Measurements from ENCODE around the gene AKIP1. TPM values are rescaled to one million over a fixed set of nuclear protein-coding genes. Genes with fewer than 3 reads are reported as not detected.

The AKIP1 gene
- total and polyA plus RNA-seq, 2 donors (not counting 3 experiments of a cell fraction or from before 2014, with no cell fraction given) = 21.9 to 32.4 TPM

GRCh38 chr11:8863838-8864237, 47.2 kb upstream of the AKIP1 start:
- Histone ChIP-seq H3K9me1 (replicated peaks; ENCODE audit: control insufficient read depth, extremely low read depth, insufficient read depth, low read length) (no peaks in the 10 kb centered on the region), H4K20me1 (replicated peaks; ENCODE audit: control insufficient read depth, extremely low read depth, insufficient read depth, low read length) (no peaks in the 10 kb centered on the region), H3K4me3 (replicated peaks in 1 of 3; ENCODE audit: insufficient read depth in 1 of 3, low read depth in 1 of 3, low read length in 3 of 3) (no peak overlapping the region), H2AFZ (ENCODE audit: low read depth, low read length) (peak overlapping the region; percentile 59), H3K4me2 (ENCODE audit: insufficient read depth, low read length) (no peak overlapping the region), H3K79me2 (ENCODE audit: control insufficient read depth, insufficient read depth, low read length) (no peaks in the 10 kb centered on the region), H3K36me3 (ENCODE audit: control insufficient read depth in 2 of 2, extremely low read depth in 1 of 2, insufficient read depth in 2 of 2, low read length in 2 of 2) (no peaks in the 10 kb centered on the region), H3K9ac (replicated peaks; ENCODE audit: extremely low read depth, insufficient read depth, low read length) (no peak overlapping the region), H3K27me3 (ENCODE audit: control insufficient read depth in 2 of 2, insufficient read depth in 2 of 2, low read length in 2 of 2) (no peaks in the 10 kb centered on the region), H3K9me3 (replicated peaks; ENCODE audit: control insufficient read depth, insufficient read depth, low read length) (no peaks in the 10 kb centered on the region), H3K4me1 (ENCODE audit: control insufficient read depth, extremely low read depth, insufficient read depth, low read length) (peaks cover 31% of the 10 kb centered on the region), H3K27ac (ENCODE audit: insufficient read depth, low read depth, low read length) (no peak overlapping the region)
- ChIA-PET POLR2A (no interaction called here), CTCF (interaction anchor here (0.7 to 1.4 kb wide), 3 partner anchors 10 to 274 kb away, joined by 3 to 4 read pairs (median 3); no protein-coding TSS in a partner anchor)
- intact Hi-C loops (cut with micrococcal nuclease) (no loop called here), dilution Hi-C loops (cut with MboI; ENCODE audit: extremely low pct_ligation_motif_present, low sequenced_read_pairs) (no loop called here)
- TF ChIP-seq FOS (IDR thresholded peaks at IDR 0.05; ENCODE audit: borderline replicate concordance, insufficient read depth, low read length) = peak; percentile 16
- TF ChIP-seq JUN (IDR thresholded peaks at IDR 0.05; ENCODE audit: borderline replicate concordance, insufficient read depth, insufficient read length, low read depth) = peak; percentile 27
- TF ChIP-seq POLR2AphosphoS5 (IDR thresholded peaks at IDR 0.05; ENCODE audit: insufficient read depth, low read depth, low read length) = no peak
- BruUV-seq (replicated peaks) = no TSS peak
- DNase-seq (ENCODE audit: low read depth, low spot score) = peak; percentile 68
- peak; percentile 8 for FAIRE-seq

GRCh38 chr11:8865304-8865703, 45.7 kb upstream of the AKIP1 start:
- Histone ChIP-seq H3K79me2 (ENCODE audit: control insufficient read depth, insufficient read depth, low read length) (no peaks in the 10 kb centered on the region), H3K9me1 (replicated peaks; ENCODE audit: control insufficient read depth, extremely low read depth, insufficient read depth, low read length) (no peaks in the 10 kb centered on the region), H3K4me2 (ENCODE audit: insufficient read depth, low read length) (peak overlapping the region; percentile 19), H3K36me3 (ENCODE audit: control insufficient read depth in 2 of 2, extremely low read depth in 1 of 2, insufficient read depth in 2 of 2, low read length in 2 of 2) (no peaks in the 10 kb centered on the region), H4K20me1 (replicated peaks; ENCODE audit: control insufficient read depth, extremely low read depth, insufficient read depth, low read length) (no peaks in the 10 kb centered on the region), H3K27ac (ENCODE audit: insufficient read depth, low read depth, low read length) (no peak overlapping the region), H3K27me3 (ENCODE audit: control insufficient read depth in 2 of 2, insufficient read depth in 2 of 2, low read length in 2 of 2) (no peaks in the 10 kb centered on the region), H3K4me3 (replicated peaks in 1 of 3; ENCODE audit: insufficient read depth in 1 of 3, low read depth in 1 of 3, low read length in 3 of 3) (no peak overlapping the region), H3K4me1 (ENCODE audit: control insufficient read depth, extremely low read depth, insufficient read depth, low read length) (peaks cover 35% of the 10 kb centered on the region), H3K9ac (replicated peaks; ENCODE audit: extremely low read depth, insufficient read depth, low read length) (no peak overlapping the region), H2AFZ (ENCODE audit: low read depth, low read length) (peak overlapping the region; percentile 83), H3K9me3 (replicated peaks; ENCODE audit: control insufficient read depth, insufficient read depth, low read length) (no peaks in the 10 kb centered on the region)
- BruUV-seq (replicated peaks) = no TSS peak
- FAIRE-seq = no peak
- dilution Hi-C loops (cut with MboI; ENCODE audit: extremely low pct_ligation_motif_present, low sequenced_read_pairs) = no loop called here
- ChIA-PET CTCF (interaction anchor here (1.3 to 2.1 kb wide), 2 partner anchors 9 to 31 kb away, joined by 4 to 5 read pairs; no protein-coding TSS in a partner anchor), POLR2A (no interaction called here)
- DNase-seq (ENCODE audit: low read depth, low spot score) = peak; percentile 48
- intact Hi-C loops (cut with micrococcal nuclease) = no loop called here
- no peak for TF ChIP-seq MYC (IDR thresholded peaks at IDR 0.05; ENCODE audit: low read depth, low read length)
- no peak for TF ChIP-seq POLR2AphosphoS5 (IDR thresholded peaks at IDR 0.05; ENCODE audit: insufficient read depth, low read depth, low read length)
- TF ChIP-seq EZH2 (IDR thresholded peaks at IDR 0.05; ENCODE audit: borderline replicate concordance, low read depth, low read length, severe bottlenecking) = no peak
- no peak for TF ChIP-seq GATA2 (IDR thresholded peaks at IDR 0.05; ENCODE audit: insufficient read depth, insufficient read length, low read depth, low read length)
- TF ChIP-seq POLR2A (IDR thresholded peaks at IDR 0.05; ENCODE audit: low read depth, low read length) = no peak
- TF ChIP-seq JUN (IDR thresholded peaks at IDR 0.05; ENCODE audit: borderline replicate concordance, insufficient read depth, insufficient read length, low read depth) = no peak
- no peak for TF ChIP-seq MAX (IDR thresholded peaks at IDR 0.05; ENCODE audit: insufficient read depth, insufficient read length)
- TF ChIP-seq CTCF (IDR thresholded peaks at IDR 0.05; ENCODE audit: extremely low read depth in 1 of 2, insufficient read depth in 1 of 2, low read depth in 1 of 2, low read length in 2 of 2) = no peak
- no peak for TF ChIP-seq FOS (IDR thresholded peaks at IDR 0.05; ENCODE audit: borderline replicate concordance, insufficient read depth, low read length)
